Measurements from ENCODE around the gene BCAT1.
"Not testable (repeated sequence)": the region's sequence is repeated elsewhere in the genome, so short reads cannot be mapped to it uniquely, and the experiment has no call there.

Gene BCAT1

GRCh38 chr12:24879644-24880043 is 69.3 kb downstream of the BCAT1 start:
- no peak for DNase-seq (ENCODE audit: low read depth in 1 of 2, low spot score in 1 of 2)

GRCh38 chr12:24875014-24875413 is 73.9 kb downstream of the BCAT1 start:
- no peak for TF ChIP-seq JUND (IDR thresholded peaks at IDR 0.05; ENCODE audit: low read depth)
- in situ Hi-C loops (cut with HindIII; ENCODE audit: low pct_unique_long_range_greater_than_20kb, low sequenced_read_pairs) = no loop called here
- DNase-seq (ENCODE audit: low read depth in 1 of 2, low spot score in 1 of 2) = no peak

More at GRCh38 chr12:24879644-24880043, 69.3 kb downstream of the BCAT1 start:
- in situ Hi-C loops (cut with HindIII; ENCODE audit: low pct_unique_long_range_greater_than_20kb, low sequenced_read_pairs) = no loop called here
- no peak for TF ChIP-seq JUND (IDR thresholded peaks at IDR 0.05; ENCODE audit: low read depth)

DNA sequence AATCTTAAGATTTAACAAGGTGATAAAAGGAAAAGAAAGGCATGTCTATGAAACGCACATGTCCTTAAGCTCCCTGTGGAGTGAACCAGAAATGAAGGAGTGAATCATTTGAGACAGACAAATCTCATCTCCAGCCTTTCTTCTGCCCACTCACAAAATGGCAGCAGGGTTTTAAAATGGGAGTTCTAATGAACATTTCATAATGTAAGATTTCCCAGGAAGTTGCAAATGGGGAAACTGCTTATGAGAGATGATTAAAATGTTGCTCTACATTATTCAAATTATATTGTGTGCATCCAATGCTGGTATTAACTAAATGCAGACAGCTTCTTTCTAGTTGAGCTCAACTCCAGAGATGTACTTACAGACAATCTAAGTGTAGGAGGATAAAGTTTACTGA is 76.7 kb downstream of the BCAT1 start:
- no peak for DNase-seq (ENCODE audit: low read depth in 1 of 2, low spot score in 1 of 2)
- in situ Hi-C loops (cut with HindIII; ENCODE audit: low pct_unique_long_range_greater_than_20kb, low sequenced_read_pairs) = no loop called here
- no peak for TF ChIP-seq JUND (IDR thresholded peaks at IDR 0.05; ENCODE audit: low read depth)

GRCh38 chr12:24866139-24866538 is 82.8 kb downstream of the BCAT1 start:
- in situ Hi-C loops (cut with HindIII; ENCODE audit: low pct_unique_long_range_greater_than_20kb, low sequenced_read_pairs) = not testable (repeated sequence)

DNA sequence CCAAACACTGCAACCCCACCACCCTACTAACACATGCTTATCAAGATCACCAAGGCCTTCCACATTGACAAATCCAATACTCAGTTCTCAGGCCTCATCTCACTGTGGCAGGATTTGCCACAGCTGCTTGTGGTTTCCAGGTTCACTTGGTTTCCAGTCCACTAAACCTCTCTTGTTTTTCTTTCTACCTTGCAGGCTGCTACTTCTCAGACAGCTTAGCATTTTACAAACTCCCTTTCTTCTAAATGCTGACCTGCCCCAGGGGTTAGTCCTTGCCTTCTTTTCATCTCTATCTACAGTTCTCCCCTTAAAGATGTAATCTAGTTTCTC is 84.1 kb downstream of the BCAT1 start:
- no peak for DNase-seq (ENCODE audit: low read depth in 1 of 2, low spot score in 1 of 2)
- no peak for TF ChIP-seq JUND (IDR thresholded peaks at IDR 0.05; ENCODE audit: low read depth)
- in situ Hi-C loops (cut with HindIII; ENCODE audit: low pct_unique_long_range_greater_than_20kb, low sequenced_read_pairs) = no loop called here

More at GRCh38 chr12:24866139-24866538, 82.8 kb downstream of the BCAT1 start:
- DNase-seq (ENCODE audit: low read depth in 1 of 2, low spot score in 1 of 2) = not testable (repeated sequence)

DNA sequence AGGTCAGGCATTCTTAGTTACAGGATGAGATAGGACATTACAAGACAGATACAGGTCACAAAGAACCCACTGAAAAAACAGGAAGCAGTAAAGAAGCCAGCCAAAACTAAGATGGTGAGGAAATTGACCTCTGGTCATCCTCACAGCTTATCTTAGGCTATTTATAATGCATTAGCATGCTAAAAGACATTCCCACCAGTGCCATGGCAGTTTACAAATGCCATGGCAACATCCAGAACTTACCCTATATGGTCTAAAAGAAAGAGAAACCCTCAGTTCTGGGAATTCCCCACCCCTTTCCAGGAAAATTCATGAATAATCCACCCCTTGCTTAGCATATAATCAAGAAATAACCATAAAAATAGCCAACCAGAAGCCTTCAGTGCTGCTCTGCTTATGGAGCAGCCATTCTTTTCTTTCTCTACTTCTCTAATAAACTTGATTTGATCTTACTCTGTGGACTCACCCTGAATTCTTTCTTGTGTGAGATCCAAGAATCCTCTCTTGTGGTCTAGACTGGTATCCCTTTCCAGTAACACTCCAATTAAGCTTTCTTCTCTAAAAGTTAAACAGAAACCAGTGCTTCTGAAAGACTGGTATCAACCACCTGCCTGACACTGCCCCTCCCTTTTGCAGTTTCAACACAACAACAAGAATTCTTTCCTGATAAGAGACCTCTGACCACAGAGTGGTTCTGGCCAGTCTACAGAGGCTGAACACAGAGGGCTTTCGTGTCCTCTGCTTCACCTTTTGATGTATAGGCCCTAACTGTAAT is 86.9 kb downstream of the BCAT1 start:
- DNase-seq (ENCODE audit: low read depth in 1 of 2, low spot score in 1 of 2) = no peak
- in situ Hi-C loops (cut with HindIII; ENCODE audit: low pct_unique_long_range_greater_than_20kb, low sequenced_read_pairs) = no loop called here
- TF ChIP-seq JUND (IDR thresholded peaks at IDR 0.05; ENCODE audit: low read depth) = no peak

DNA sequence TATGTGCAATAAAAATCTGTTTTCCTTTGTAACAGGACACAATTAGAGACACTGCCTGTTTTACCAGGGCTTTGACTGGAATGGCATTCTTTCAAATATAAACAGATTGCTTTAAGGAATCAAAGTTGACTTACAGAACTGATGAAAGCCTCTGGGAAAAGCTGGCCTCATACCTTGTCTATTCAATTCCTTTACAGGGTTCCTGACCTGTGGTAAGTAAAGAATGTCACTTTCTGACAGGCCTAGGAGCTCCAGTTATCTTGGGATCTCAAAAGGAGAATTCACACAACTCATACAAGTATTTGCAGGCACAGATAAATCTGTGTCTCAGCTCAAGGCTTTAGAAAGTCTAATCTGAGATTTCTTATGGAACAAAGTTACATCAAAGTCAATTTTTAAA is 88.4 kb downstream of the BCAT1 start:
- in situ Hi-C loops (cut with HindIII; ENCODE audit: low pct_unique_long_range_greater_than_20kb, low sequenced_read_pairs) = no loop called here

DNA sequence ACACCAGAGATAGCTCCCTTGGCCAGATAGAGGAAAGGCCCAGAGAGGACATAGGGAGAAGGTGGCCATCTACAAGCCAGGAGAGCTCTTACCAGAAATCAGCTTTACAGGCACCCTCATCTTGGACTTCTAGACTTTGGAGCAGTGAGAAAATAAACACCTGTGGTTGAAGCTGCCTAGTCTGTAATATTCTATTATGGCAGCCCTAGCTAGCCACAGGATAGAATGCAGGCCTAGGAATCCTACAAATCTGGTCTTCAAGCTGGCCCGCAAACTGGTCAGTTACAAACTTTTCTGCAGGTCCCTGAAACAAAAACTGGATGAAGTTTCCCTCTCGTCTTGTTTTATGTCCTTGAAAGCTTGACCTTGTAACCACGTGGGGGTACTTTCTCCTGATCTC is 92.4 kb downstream of the BCAT1 start:
- no peak for TF ChIP-seq JUND (IDR thresholded peaks at IDR 0.05; ENCODE audit: low read depth)
- no peak for DNase-seq (ENCODE audit: low read depth in 1 of 2, low spot score in 1 of 2)
- in situ Hi-C loops (cut with HindIII; ENCODE audit: low pct_unique_long_range_greater_than_20kb, low sequenced_read_pairs) = no loop called here

More for the DNA sequence above, 88.4 kb downstream of the BCAT1 start:
- DNase-seq (ENCODE audit: low read depth in 1 of 2, low spot score in 1 of 2) = peak in 1 of 2 experiments; percentile 7
- no peak for TF ChIP-seq JUND (IDR thresholded peaks at IDR 0.05; ENCODE audit: low read depth)

- TF ChIP-seq JUND (IDR thresholded peaks at IDR 0.05; ENCODE audit: low read depth) = no peak
- no peak for DNase-seq (ENCODE audit: low read depth in 1 of 2, low spot score in 1 of 2)
- in situ Hi-C loops (cut with HindIII; ENCODE audit: low pct_unique_long_range_greater_than_20kb, low sequenced_read_pairs) = no loop called here
These were observed 94.0 kb downstream of the BCAT1 start for GRCh38 chr12:24854908-24855307.

DNA sequence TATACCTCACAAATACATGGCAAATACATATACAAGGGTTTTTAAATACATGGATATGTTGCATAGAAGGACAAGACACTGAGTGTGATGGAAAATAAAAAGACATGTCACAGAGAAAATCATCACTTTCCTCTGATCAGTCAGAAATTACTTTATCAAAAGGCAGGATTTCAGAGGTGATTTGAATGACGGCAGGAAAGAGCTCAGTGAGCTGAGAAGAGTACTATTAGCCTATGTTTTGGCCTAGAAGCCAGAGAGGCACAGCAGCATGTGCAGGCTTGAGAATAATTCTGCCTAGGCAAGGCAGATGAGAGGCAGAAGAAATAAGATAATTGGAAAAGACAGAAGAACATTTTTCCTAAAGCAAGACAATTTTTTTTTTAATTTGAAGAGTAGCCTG is 94.9 kb downstream of the BCAT1 start:
- in situ Hi-C loops (cut with HindIII; ENCODE audit: low pct_unique_long_range_greater_than_20kb, low sequenced_read_pairs) = no loop called here
- DNase-seq (ENCODE audit: low read depth in 1 of 2, low spot score in 1 of 2) = no peak
- no peak for TF ChIP-seq JUND (IDR thresholded peaks at IDR 0.05; ENCODE audit: low read depth)

DNA sequence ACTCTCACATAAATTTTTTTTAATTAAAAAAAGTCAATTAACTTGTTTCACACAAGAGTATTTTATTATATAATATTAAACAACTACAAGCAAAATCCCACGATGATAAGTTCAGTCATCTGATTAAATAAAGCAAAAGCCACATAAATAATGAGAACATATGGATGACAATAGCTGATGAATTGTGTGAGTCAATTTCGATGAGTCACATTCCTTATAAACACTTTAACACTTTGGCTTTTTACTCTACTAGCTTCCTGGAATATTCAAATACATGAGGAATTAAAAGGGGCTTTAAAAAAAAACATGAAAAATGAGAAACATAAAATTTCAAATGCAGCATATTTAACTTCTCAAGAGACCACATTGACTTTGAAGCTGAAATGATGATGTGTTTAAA is 95.3 kb downstream of the BCAT1 start:
- no peak for TF ChIP-seq JUND (IDR thresholded peaks at IDR 0.05; ENCODE audit: low read depth)

GRCh38 chr12:24853094-24853493 is 95.8 kb downstream of the BCAT1 start:
- TF ChIP-seq JUND (IDR thresholded peaks at IDR 0.05; ENCODE audit: low read depth) = no peak
- no peak for DNase-seq (ENCODE audit: low read depth in 1 of 2, low spot score in 1 of 2)
- in situ Hi-C loops (cut with HindIII; ENCODE audit: low pct_unique_long_range_greater_than_20kb, low sequenced_read_pairs) = no loop called here

More for the DNA sequence above, 95.3 kb downstream of the BCAT1 start:
- in situ Hi-C loops (cut with HindIII; ENCODE audit: low pct_unique_long_range_greater_than_20kb, low sequenced_read_pairs) = no loop called here
- DNase-seq (ENCODE audit: low read depth in 1 of 2, low spot score in 1 of 2) = no peak

GRCh38 chr12:24852420-24852819 is 96.5 kb downstream of the BCAT1 start:
- in situ Hi-C loops (cut with HindIII; ENCODE audit: low pct_unique_long_range_greater_than_20kb, low sequenced_read_pairs) = no loop called here

GRCh38 chr12:24851883-24852282 is 97.0 kb downstream of the BCAT1 start:
- in situ Hi-C loops (cut with HindIII; ENCODE audit: low pct_unique_long_range_greater_than_20kb, low sequenced_read_pairs); DNase-seq (ENCODE audit: low read depth in 1 of 2, low spot score in 1 of 2): not testable (repeated sequence)

More at GRCh38 chr12:24852420-24852819, 96.5 kb downstream of the BCAT1 start:
- TF ChIP-seq JUND (IDR thresholded peaks at IDR 0.05; ENCODE audit: low read depth) = no peak
- peak in 1 of 2 experiments; percentile 11 for DNase-seq (ENCODE audit: low read depth in 1 of 2, low spot score in 1 of 2)

All from T47D (cell line).